Nephron (organoid): ENCODE measurements around the gene FBXO30.

Source experiments
- H3K27ac Mint-ChIP-seq, 3 experiments: 2 replicates each; pipeline ENCODE4 v1.8.0; 2020; ENCODE audit warnings: mixed read lengths in 3 of 3, mild to moderate bottlenecking in 2 of 3, moderate library complexity in 1 of 3
- H3K27me3 Mint-ChIP-seq: 2 replicates; pipeline ENCODE4 v1.8.0; 2021; ENCODE audit warnings: low read depth, mild to moderate bottlenecking, moderate library complexity, mixed read lengths
- H3K36me3 Mint-ChIP-seq: 2 replicates; pipeline ENCODE4 v1.8.0; 2020; ENCODE audit warnings: low read depth, mixed read lengths
- H3K4me1 Mint-ChIP-seq: 2 replicates; pipeline ENCODE4 v1.8.0; 2020; ENCODE audit warnings: mixed read lengths
- H3K4me3 Mint-ChIP-seq, 3 experiments: 2 replicates each; pipeline ENCODE4 v1.8.0; 2020; ENCODE audit warnings: mild to moderate bottlenecking in 3 of 3, mixed read lengths in 3 of 3, moderate library complexity in 2 of 3
- H3K9me3 Mint-ChIP-seq: 2 replicates; pipeline ENCODE4 v1.8.0; 2020; ENCODE audit warnings: mixed read lengths
- TF ChIP-seq, protein P1 (sequence below), 3 experiments: fragments of 200-600 bp; sonication (generic); IDR thresholded peaks; one replicate each; pipeline ENCODE4 v1.5.0; 2021; ENCODE audit warnings: antibody characterized with exemption in 3 of 3; ENCODE audit not compliant: unreplicated experiment in 3 of 3

The FBXO30 gene

DNA sequence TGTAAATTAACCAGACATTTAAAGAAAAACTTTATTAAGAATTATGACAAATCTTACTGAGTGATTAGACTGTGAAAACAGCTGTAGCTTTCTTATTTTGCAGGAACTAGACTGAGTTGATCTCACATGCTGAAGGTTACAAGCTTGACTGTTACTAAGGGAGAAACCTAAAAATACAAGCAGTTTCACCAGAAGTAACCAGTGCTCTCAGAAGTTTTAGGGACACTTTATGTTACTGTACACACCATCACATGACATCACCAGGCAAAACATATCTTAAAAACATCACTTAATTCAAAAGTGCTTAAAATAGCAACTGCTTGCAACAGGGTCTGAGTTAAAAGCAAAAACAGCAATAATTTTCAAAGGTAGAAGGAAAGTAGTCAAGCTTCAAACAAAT, 5.4 kb downstream of the FBXO30 start:
- Mint-ChIP-seq H3K27ac (no peak overlapping the region), H3K9me3 (no peaks in the 10 kb centered on the region), H3K4me1 (peaks cover 22% of the 10 kb centered on the region), H3K4me3 (no peak overlapping the region), H3K27me3 (no peaks in the 10 kb centered on the region), H3K36me3 (peaks cover 31% of the 10 kb centered on the region)
- TF ChIP-seq, protein P1, sequence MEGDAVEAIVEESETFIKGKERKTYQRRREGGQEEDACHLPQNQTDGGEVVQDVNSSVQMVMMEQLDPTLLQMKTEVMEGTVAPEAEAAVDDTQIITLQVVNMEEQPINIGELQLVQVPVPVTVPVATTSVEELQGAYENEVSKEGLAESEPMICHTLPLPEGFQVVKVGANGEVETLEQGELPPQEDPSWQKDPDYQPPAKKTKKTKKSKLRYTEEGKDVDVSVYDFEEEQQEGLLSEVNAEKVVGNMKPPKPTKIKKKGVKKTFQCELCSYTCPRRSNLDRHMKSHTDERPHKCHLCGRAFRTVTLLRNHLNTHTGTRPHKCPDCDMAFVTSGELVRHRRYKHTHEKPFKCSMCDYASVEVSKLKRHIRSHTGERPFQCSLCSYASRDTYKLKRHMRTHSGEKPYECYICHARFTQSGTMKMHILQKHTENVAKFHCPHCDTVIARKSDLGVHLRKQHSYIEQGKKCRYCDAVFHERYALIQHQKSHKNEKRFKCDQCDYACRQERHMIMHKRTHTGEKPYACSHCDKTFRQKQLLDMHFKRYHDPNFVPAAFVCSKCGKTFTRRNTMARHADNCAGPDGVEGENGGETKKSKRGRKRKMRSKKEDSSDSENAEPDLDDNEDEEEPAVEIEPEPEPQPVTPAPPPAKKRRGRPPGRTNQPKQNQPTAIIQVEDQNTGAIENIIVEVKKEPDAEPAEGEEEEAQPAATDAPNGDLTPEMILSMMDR (IDR thresholded peaks at IDR 0.05; ENCODE audit: unreplicated experiment in 3 of 3), result no peak

DNA sequence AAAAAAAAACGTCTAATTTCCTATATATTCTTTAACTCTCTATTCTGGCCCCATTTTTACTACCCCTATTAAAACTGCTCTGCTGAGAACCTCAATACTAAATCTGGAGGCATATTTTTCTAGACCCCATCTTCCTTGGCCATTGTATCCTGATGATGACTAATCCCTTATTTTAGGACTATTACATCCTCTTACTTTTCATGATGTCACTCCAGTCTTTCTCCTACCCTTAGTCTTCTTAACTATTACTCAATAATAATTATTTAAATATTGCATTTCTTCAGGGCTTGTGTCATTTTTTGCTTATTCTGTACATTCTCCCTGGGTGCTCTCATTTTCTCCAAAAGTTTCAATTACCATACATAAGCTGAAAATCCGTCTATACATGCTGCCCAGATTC, 6.4 kb downstream of the FBXO30 start:
- H3K27me3 Mint-ChIP-seq, result no peaks in the 10 kb centered on the region
- no peak overlapping the region for H3K27ac Mint-ChIP-seq
- H3K9me3 Mint-ChIP-seq, result no peaks in the 10 kb centered on the region
- H3K4me3 Mint-ChIP-seq, result no peak overlapping the region
- TF ChIP-seq, protein P1 (IDR thresholded peaks at IDR 0.05; ENCODE audit: unreplicated experiment in 3 of 3), result no peak
- H3K36me3 Mint-ChIP-seq, result peaks cover 39% of the 10 kb centered on the region
- peaks cover 22% of the 10 kb centered on the region for H3K4me1 Mint-ChIP-seq

DNA sequence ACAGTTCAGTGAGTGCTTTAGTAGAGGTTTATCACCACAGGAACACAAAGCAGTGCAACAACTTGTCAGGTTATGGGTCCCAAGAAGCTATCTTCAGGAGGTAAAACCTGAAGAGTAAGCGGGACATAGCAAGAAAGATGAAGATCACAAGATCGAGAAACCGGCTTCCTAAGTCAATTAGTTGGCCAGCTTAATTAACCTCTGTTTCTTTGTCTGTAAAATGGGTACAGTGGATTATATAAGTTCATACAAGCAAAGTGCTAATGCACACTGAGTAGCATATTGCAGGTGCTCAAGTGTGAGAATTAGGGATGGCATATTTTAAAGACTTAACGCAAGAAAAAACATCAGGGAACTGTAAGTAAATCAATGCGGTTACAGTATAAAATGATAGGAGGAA, 12.5 kb downstream of the FBXO30 start:
- Mint-ChIP-seq H3K27me3 (no peaks in the 10 kb centered on the region), H3K9me3 (peaks cover 2% of the 10 kb centered on the region), H3K4me1 (no peaks in the 10 kb centered on the region), H3K36me3 (peaks cover 69% of the 10 kb centered on the region), H3K27ac (no peak overlapping the region), H3K4me3 (no peak overlapping the region)
- TF ChIP-seq, protein P1 (IDR thresholded peaks at IDR 0.05; ENCODE audit: unreplicated experiment in 3 of 3), result no peak

DNA sequence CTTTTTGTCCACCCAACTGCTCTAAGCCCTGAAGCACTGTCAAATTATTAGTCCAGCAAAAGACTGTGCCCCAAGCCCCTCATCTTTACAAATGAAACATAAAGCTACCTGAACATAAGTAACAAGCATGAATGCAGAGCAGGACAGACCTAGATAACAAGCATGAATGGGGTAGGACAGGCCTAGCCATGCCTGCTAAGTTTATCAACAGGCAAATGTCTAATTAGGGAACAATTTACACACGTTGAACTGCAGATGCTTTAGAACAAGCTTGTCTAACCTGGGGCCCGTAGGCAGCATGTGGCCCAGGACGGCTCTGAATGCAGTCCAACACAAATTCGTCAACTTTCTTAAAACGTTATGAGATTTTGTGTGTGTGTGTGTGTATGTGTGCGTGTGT, 13.6 kb downstream of the FBXO30 start:
- Mint-ChIP-seq H3K27me3 (no peaks in the 10 kb centered on the region), H3K9me3 (peaks cover 2% of the 10 kb centered on the region), H3K27ac (no peak overlapping the region), H3K36me3 (peaks cover 67% of the 10 kb centered on the region), H3K4me3 (no peak overlapping the region), H3K4me1 (no peaks in the 10 kb centered on the region)
- TF ChIP-seq, protein P1 (IDR thresholded peaks at IDR 0.05; ENCODE audit: unreplicated experiment in 3 of 3), result no peak

DNA sequence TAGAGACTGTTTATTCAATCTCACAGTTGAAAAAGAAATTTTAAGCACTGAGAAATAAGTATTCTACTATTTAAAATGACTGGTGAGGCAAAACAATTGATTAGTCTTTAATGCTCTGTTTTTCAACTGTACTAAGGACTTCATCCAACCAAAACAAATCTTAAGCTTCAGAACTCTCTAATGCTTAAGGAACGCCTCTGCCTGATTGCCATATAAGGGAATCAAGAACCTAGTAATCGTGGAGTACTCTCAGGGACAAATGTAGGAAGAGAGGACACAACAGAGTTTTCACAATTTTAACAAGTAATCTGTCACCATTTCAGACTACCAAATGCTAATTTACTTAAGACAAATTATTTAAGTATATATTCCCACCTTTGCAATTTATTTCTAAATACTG, 16.1 kb downstream of the FBXO30 start:
- Mint-ChIP-seq H3K36me3 (peaks cover 46% of the 10 kb centered on the region), H3K4me3 (no peak overlapping the region), H3K4me1 (no peaks in the 10 kb centered on the region), H3K9me3 (peaks cover 2% of the 10 kb centered on the region), H3K27ac (no peak overlapping the region), H3K27me3 (no peaks in the 10 kb centered on the region)
- TF ChIP-seq, protein P1 (IDR thresholded peaks at IDR 0.05; ENCODE audit: unreplicated experiment in 3 of 3), result no peak

DNA sequence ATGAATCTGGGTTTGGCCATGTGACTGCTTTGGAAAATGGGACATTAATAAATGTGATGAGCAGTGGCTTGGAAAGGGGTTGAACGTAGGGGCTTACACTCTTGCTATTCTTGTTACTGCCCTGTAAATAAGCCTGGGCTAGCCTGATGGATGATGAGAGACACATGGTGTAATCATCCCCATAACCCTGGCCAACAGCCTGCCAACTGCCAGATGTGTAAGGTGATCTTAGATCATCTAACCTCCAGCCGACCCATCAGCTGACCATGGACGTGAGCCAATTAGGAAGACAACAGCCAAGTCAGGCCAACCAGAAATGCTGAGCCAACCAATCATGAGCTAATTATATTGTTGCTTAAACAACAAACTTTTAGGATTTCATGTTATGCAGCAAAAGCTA, 25.2 kb downstream of the FBXO30 start:
- peaks cover 34% of the 10 kb centered on the region for H3K9me3 Mint-ChIP-seq
- TF ChIP-seq, protein P1 (IDR thresholded peaks at IDR 0.05; ENCODE audit: unreplicated experiment in 3 of 3), result no peak
- H3K36me3 Mint-ChIP-seq, result peaks cover 81% of the 10 kb centered on the region
- no peak overlapping the region for H3K4me3 Mint-ChIP-seq
- H3K27ac Mint-ChIP-seq, result no peak overlapping the region
- no peaks in the 10 kb centered on the region for H3K4me1 Mint-ChIP-seq
- H3K27me3 Mint-ChIP-seq, result no peaks in the 10 kb centered on the region
